NCI-H226 (cell line): ENCODE data around the gene UNC93A.
"Not testable (repeated sequence)": the region's sequence is repeated elsewhere in the genome, so short reads cannot be mapped to it uniquely, and the experiment has no call there.

Source experiments
- DNase-seq: peaks from one replicate; pipeline ENCODE4 v3.0.0-alpha.2; 2015

Gene UNC93A

DNA sequence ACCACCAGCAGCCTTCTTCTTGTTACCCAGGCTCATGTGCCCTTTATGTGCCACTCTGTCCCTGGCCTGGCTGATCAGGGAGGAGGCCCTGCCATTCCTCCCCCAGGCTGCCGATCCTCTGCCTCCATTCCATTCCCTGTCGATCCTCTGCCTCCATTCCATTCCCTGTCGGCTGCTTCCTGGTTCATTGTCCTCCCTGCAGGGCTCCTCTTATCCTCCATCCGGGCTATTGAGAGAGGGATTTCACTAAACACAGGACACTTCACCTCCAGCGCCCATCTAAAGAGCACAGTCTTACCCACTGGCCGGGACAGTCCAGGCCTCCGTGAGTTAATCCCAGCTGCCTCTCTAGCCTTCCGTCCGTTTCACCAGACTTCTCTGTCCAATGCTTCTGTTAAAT is 26.1 kb downstream of the UNC93A start:
- DNase-seq = no peak

DNA sequence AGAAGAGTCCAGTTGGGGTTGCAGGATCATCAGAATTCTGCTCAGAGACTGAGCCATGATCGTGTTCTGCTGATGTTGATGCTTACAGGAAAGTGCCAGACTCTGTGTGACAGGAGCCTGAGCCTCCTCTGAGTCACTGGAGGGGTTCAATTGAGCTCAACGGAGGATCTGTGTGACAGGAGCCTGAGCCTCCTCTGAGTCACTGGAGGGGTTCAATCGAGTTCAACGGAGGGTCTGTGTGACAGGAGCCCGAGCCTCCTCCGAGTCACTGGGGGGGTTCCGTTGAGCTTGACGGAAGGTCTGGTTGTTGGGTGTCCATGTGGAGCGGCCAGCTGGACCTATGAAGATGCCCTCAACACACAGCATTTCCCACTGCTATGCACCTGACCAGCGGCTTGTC is 27.2 kb downstream of the UNC93A start:
- not testable (repeated sequence) for DNase-seq

DNA sequence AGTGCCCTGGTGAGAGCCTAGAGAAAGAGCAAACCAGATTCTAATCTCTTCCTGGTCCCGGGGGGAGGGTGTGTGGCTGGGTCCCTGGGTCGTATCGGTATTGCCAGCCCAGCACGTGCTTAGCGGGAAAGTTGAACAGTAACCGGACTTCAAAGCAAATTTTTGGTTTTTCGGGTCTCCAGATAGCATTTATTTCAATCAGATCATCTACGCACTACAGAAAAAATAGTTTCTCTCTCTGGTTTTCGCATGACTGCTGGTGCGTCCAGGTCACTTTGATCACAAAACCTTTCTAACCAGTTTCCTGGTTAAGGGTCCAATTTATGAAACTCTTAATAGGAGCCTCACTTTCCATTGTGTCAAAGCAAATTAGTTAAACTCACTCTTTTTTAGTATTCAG is 27.7 kb downstream of the UNC93A start:
- not testable (repeated sequence) for DNase-seq

DNA sequence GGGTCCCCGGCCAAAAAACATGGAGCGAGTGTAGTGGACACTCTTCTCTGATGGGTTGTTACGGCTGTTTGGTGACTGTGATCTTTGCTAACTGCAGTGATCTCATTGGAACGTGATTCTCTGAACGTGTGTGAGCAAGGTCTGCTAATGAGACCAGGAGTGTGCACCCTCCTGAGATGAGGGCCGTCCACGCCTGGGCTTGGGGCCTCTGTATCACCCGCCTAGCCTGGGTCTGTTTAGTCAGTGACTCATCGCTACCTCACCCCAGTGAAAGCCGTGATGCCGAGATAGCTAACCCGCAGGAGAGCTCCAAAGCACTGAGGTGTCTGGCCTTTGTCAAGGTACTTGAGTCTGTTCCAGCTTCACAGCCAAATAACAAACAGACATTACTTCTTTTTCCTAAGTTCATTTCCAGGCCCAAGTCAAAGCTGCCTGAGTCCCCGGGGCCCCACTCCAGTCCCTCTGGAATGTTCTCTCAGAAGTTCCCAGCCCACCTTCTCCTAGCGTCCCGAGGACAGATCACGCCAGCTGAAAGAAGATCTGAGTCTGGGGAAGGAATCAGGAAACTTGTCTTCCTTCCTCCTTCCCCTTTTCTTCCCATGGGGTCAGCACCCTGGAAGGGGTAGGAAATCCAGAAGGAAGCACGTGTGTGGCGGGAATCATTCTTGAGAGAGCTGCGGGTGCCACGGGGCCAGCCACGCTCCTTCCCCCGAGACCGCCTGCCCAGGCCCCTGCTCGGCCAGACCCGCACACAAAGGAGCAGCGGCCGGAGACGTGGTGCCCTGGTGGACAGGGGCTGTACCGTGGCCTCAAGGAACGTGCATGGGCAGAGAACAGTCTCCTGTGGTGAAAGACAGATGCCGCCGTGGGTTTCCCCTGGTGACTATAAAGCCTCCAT is 29.0 kb downstream of the UNC93A start:
- DNase-seq = peak; percentile 55

DNA sequence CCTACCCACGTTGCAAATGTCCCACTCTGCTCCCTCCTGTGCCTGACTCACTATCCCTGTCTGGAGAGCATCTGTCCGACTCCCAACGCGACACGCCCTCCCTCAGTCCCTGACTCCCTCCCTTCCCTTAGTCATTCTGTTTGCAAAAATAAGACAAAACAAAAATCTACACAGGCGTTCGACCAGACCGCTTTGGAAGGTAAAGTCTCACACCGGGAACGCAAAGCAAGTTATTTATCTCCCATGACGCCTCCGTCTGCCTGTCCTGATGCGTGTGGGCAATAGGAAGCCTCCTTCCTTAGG is 29.6 kb downstream of the UNC93A start:
- DNase-seq = not testable (repeated sequence)

DNA sequence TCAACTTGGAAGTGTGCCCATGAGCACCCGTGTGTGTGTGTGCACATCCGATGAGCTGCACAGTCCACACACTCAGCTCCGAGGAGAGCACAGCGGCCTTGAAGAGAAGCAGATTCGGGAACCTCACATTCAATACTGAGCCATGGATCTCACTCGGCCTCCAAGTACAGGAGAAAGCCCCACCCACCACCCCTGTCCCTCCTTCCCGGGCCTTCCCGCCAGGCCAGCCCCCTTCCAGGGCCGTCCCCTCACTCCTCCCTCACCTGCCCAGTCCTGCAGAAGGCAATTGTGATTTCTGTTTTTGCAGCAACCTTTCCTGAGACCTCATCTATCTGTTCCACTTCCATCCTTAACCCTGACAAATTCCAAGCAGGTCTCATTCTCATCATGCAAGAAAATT is 30.1 kb downstream of the UNC93A start:
- DNase-seq = not testable (repeated sequence)

DNA sequence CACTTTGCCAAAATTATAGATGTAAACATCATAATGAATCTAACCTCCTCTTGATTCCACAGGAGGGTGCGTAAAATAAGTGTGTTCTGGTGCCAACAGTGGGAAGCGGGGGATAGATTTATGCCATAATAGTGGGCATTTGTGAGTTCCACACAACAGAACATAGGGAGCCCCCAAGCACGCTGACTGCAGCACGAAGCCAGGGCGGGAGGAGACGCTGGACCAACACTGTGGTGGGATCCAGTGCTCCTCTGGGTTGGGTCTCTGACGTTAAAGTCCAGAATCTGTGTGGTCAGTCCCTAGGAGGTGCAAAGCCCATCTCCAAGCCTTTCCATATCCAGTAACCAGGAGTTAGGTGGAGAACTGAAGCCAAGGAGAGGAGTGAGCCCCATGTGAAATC is 32.0 kb downstream of the UNC93A start:
- no peak for DNase-seq

DNA sequence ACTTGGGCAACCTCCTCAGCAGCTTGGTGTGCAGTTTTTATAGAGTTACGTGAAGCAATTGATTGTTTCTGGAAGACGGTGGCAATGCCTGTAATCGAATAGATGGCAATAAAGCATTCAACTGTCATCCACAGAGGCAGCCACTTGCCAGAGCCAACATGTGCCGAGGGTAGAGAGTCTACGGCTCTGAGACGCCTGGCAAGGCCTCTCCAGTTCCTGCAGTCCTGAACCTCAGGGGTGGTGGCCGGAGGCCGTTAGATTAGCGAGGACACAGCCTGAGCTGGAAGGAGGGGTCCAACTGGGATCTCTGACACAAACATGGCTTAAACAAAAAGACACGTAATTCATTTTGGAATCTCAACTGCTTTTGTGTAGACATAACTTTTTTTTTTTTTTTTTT is 33.0 kb downstream of the UNC93A start:
- DNase-seq = no peak

DNA sequence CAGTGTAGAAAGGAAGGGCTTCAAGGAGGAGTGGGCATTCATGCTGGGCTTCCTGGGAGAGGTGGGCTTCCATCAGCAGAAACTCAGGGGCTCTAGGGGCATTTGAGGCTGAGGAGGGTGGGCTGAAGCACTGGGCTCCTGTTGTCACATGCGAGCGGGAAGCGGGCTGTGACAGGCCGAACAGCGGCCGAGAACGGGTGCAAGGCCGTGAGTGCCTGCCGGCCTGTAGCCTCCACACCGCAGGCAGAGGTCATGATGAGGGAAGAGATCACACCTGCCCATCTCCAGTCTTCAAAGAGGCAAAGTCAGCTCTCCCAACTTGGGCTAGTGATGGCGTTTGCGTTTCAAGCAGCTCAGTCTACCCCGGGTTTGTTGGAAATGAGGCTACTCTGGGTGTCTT is 34.7 kb downstream of the UNC93A start:
- DNase-seq = no peak

DNA sequence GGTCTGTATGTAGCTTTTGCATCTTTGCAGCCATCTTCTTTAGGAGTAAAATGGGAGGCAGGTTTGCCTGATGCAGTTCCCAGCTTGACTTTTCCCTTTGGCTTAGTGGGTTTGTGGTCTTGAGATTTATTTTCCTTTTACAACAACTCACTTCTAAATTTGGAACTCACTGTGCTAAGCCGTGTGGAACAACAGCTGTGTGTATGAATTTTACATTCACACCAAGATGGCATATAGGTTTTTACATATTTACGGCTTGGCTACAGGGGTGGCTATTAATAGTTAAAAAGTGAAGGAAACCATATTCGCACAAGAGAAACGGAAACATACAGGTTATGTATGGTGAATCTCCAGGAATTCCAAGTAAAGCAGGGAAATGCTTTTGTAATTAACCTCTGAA is 36.3 kb downstream of the UNC93A start:
- DNase-seq = no peak

DNA sequence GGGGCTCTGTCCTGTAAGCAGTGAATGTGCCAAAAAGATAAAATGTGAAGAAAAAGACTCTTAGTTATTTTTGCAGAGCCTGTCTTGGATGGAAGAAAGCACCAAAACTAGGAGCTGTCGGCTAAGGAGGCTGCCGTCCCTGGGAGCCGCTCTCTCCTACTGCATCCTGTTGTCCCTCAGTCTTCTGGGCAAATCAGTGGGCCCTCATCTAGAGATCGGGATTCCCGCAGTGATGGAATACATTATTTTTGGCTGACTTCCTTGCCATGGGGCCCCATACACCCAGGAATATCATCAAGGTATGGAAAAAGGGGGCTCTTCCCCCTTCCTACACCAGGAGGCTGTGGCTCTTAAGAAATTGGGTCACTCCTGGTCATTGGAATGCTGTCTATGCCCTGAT is 37.0 kb downstream of the UNC93A start:
- DNase-seq = no peak

DNA sequence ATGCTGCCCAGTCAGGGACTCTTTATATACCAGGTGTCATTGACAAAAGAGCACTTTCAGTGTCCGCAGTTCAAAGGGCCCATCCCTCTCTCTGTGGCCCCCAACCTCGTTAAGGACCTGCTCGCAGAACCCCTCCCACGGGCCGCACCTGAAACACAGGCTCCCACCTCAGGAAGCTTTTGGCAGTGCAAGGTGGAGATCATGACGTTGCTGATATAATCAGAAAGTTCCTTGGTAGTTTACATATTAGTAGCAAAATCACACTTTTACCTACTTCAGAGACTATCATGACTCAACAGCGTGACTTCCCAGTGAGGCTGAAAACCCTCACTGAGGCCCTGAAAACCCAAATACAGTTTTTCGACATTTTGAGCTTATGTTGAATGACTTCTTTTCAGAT is 37.9 kb downstream of the UNC93A start:
- no peak for DNase-seq

DNA sequence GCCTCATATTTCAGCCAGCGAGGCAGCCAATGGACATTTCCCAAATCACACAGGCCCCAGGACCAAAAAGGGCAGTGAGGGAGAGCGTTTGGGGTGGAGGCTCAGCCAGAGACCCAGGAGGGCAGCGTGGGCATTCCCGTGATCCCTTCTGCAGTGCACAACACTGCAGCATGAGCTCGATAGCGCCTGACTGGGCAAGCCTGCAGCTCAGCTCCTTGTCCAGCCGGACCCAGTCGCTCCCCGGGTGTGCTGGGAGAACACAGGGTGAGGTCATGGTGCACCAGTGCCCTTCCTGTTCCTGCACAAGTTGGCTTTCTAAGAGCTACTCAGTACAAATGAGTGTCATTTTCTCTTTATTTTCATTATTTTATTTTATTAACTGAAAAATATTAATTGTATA is 39.6 kb downstream of the UNC93A start:
- no peak for DNase-seq

DNA sequence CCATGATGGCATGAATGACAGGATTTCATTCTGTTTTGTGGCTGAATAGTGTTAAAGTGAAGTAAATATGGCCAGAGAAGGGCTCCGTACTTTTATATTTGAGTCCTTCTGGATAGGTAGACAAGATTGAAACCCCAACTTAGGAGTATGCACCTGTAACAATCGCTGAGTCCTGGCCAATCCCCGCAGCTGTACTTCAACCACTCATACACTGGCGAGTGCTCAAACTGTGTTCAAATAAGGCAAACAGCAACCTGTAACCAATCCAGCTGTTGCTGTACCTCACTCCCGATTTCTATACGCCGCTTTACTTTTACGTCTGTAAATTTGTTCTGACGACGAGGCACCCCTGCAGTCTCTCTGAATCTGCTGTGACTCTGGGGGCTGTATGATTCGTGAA is 40.5 kb downstream of the UNC93A start:
- no peak for DNase-seq

DNA sequence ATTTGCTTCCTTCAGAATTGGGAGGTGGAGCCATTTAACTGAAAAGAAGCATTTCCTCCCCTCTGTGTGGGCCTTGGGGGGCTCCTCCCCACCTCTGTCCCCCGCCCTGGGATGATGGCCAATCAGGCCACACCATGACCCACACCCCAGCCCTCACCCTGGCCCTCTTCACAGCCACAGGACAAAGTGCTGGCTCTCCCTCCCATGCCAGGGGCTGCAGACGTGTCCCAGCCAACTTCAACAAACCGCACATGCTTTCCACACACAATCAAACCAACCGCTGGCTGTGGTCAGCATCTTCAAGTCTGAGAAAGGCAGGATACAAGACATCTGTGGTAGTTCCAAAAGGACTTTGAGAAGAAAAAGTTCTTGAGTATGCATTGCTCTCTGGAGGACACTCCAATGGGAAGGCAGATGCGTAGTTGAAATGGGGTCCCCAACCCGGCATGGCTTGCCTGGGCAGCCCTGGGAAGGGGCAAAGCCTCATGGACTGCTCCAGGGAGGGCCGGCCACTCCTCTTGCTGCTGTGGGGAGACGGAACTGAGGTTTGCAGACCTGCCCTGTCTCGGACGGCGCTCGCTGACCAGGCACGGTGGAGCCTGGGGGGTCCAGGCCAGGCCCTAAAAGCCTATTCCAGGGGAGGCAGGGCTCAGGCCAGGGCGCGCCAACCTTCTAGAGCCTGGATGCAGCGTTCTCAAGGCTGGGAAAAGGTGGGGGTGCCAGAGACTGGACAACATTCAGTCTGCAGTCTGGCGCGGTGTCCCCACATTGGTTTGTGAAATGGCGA is 45.9 kb downstream of the UNC93A start:
- no peak for DNase-seq

DNA sequence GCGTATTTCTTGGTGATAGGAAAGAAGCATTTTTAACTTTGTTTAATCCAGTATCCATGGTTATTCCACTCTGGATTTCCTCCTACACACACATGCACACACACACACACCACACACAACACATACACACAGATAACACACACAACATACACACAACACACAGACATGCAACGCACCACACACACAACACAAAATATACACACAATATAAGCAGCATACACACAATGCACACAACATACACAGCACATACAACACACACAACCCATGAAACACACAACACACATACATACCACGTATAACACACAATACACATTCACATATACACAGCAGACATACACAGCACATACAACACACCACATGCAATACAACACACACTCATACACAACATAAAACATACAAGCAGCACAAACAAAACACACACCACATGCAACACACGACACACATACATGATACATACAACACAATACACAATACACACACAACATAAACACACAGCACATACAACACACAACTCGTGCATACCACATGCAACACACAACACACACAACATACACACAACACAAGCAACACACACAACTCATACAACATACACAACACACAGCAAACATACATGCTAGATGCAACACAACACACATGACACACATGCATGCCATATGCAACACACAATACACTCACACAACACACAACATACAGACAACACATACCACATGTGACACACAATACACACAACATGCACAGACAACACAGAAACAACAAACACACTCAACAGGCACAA is 46.7 kb downstream of the UNC93A start:
- DNase-seq = no peak

DNA sequence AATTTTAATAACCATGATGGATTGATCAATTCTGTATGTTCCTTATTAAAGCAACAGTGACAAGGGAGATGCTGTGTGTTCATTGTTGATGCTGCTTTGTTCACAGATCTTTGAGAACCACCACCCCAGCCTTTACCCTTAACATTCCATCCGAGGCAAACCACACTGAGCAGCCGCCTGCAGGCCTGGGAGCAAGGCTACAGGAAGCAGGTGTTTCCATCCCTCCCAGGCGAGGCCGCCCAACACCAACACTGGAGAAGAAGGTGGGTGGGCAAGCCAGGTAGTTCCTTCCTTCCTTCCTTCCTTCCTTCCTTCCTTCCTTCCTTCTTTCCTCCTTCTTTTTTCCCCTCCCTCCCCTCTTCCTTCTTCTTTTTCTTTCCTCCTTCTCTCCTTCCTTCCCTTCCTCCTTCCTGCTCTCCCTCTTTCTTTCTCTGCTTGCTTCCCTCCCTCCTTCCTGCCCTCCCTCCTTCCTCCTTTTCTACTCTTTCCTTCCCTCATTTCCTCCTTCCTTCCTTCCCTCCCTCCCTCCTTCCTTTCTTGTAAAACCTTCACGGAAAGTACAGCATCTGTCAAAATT is 47.5 kb downstream of the UNC93A start:
- DNase-seq = no peak

DNA sequence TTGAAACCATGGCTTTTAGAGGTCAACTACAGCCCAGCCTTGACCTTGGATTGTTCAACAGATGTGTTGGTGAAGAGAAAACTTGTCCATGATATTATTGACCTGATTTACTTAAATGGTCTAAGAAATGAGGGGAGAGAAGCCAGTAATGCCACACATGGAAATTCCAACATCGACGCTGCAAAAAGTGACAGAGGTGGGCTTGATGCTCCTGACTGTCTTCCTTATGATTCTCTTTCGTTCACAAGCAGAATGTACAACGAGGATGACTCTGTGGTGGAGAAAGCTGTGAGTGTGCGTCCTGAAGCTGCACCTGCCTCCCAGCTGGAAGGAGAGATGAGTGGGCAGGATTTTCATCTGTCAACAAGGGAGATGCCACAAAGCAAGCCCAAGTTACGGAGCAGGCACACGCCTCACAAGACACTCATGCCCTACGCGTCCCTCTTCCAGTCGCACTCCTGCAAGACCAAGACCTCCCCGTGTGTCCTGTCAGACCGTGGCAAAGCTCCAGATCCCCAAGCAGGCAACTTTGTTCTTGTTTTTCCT is 50.0 kb downstream of the UNC93A start:
- no peak for DNase-seq

DNA sequence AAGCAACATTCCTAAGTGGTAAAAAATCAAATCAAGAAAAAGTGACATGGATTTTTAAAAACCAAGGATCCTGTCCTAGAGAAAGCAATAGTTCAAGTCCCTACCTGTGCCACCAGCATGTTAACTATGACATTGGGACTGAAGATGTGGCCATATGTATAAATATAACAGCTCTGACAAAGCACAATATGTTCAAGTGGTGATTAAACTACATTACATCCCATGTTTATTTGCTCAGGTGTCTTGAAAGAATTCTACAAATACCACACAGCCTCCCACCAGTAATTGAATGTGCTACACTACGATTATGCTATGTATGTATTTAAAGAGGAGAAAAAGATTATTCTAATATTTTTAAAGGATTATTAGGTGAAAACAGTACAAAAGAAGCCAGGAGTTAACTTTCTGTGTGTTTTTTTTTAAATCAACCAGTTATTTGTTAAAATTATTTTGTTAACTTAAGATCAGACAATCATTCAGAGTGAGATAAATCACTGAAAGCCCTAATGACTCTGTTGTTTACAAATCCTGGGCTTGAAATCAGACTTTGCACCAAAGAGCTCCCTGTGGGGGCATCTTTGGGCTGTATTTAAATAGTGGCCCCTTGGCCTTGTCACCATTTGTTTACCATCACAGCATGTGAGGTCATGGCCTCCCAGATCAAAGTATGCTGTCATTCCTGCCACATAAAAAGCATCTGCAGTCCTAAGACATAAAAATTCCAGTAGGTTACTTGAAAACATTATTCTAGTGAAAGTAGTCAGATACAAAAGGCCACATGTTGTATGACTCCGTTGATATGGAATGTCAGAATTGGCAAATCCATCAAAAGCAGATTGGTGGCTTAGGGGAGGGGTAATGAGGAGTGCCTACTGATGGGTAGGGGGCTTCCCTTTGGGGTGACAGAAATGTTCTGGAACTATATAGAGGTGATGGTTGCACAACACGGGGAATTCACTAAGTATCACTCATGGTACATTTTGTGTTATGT is 50.8 kb downstream of the UNC93A start:
- no peak for DNase-seq

DNA sequence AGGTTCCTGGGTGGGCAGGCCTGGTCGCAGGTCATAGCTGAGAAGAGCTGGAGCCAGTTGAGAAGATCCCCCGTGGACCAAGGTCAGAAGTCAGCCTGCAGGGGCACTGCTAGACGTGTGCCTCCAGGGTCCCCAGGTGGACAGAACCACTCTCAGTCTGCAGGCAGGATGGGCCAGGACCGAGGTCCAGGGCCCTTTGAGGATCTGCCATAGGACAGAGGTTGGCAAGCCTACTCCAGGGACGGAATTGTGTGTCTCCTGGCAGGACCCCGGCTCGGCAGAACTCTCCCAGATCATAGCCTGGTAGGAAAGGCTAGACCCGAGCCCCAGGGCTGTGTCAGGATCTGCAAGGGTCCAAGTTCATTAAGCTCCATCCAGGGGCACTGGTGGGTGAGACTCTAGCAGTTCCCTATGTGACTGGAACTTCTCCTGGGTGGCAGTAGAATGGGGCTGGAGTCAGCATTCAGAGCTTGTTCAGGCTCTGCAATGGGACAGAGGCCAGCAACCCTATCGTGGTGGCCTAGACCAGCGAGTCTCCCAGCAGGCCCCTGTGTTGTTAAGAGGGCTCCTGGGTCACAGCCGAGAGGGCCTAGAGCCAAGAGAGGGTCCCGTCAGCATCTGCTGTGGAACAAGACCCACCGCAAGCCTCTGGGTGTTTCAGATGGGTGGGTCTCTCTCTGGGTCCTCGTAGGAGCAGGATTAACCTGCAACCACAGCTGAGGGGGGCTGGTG is 51.9 kb downstream of the UNC93A start:
- DNase-seq = no peak

DNA sequence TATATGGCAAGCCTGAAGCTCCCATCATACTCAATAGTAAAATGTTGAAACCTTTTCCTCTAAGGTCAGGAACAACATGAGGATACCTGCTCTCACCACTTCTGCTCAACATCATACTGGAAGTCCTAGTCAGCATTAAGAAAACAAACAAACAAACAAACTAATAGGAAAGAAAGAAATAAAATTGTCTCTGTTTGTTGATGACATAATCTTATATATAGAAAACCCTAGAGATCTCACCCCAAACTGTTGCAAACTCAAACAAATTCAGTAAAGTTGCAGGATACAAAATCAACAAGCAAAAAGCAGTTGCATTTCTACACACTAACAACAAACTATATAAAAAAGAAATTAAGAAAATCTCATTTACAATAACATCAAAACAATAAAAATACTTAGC is 54.2 kb downstream of the UNC93A start:
- no peak for DNase-seq
